ENCODE measurements around the gene MON2. TPM values are rescaled to one million over a fixed set of nuclear protein-coding genes. Genes with fewer than 3 reads are reported as not detected.

The MON2 gene
- total RNA-seq, 4 donors from 2014 or later = 41.2 to 222 (median 70.0) TPM

- Histone ChIP-seq H3K4me3 (no peak overlapping the region), H3K36me3 (no peaks in the 10 kb centered on the region), H3K9me3 (no peaks in the 10 kb centered on the region), H3K27ac (no peak overlapping the region), H3K27me3 (no peaks in the 10 kb centered on the region), H3K4me1 (no peaks in the 10 kb centered on the region)
- TF ChIP-seq POLR2A (IDR thresholded peaks at IDR 0.05) = no peak
- TF ChIP-seq CTCF (IDR thresholded peaks at IDR 0.05) = no peak
- intact Hi-C loops (cut with DNase I; ENCODE audit: low total_unique reads) = no loop called here
- no peak for DNase-seq
Measured at GRCh38 chr12:62472472-62472871, 5.8 kb downstream of the MON2 start.

GRCh38 chr12:62481843-62482540 lies 15.4 kb downstream of the MON2 start:
- no peak for TF ChIP-seq POLR2A (IDR thresholded peaks at IDR 0.05)
- no peak for TF ChIP-seq CTCF (IDR thresholded peaks at IDR 0.05)
- Histone ChIP-seq H3K36me3 (no peaks in the 10 kb centered on the region), H3K27ac (no peak overlapping the region), H3K4me1 (no peaks in the 10 kb centered on the region), H3K9me3 (no peaks in the 10 kb centered on the region), H3K27me3 (no peaks in the 10 kb centered on the region), H3K4me3 (no peak overlapping the region)
- no peak for DNase-seq
- intact Hi-C loops (cut with DNase I; ENCODE audit: low total_unique reads) = no loop called here

GRCh38 chr12:62482769-62483168 lies 16.1 kb downstream of the MON2 start:
- Histone ChIP-seq H3K4me1 (no peaks in the 10 kb centered on the region), H3K9me3 (no peaks in the 10 kb centered on the region), H3K4me3 (no peak overlapping the region), H3K27ac (no peak overlapping the region), H3K36me3 (no peaks in the 10 kb centered on the region), H3K27me3 (no peaks in the 10 kb centered on the region)
- intact Hi-C loops (cut with DNase I; ENCODE audit: low total_unique reads) = no loop called here
- no peak for DNase-seq
- no peak for TF ChIP-seq CTCF (IDR thresholded peaks at IDR 0.05)
- no peak for TF ChIP-seq POLR2A (IDR thresholded peaks at IDR 0.05)

GRCh38 chr12:62484233-62484632 lies 17.6 kb downstream of the MON2 start:
- TF ChIP-seq CTCF (IDR thresholded peaks at IDR 0.05) (no peak), POLR2A (IDR thresholded peaks at IDR 0.05) (no peak)
- Histone ChIP-seq H3K4me3 (no peak overlapping the region), H3K4me1 (no peaks in the 10 kb centered on the region), H3K27ac (no peak overlapping the region), H3K27me3 (no peaks in the 10 kb centered on the region), H3K9me3 (no peaks in the 10 kb centered on the region), H3K36me3 (no peaks in the 10 kb centered on the region)
- intact Hi-C loops (cut with DNase I; ENCODE audit: low total_unique reads) = no loop called here
- DNase-seq = no peak

GRCh38 chr12:62505786-62506185 lies 39.2 kb downstream of the MON2 start:
- intact Hi-C loops (cut with DNase I; ENCODE audit: low total_unique reads) = no loop called here
- no peaks in the 10 kb centered on the region for H3K27me3 ChIP-seq
- H3K4me3 ChIP-seq = no peak overlapping the region
- H3K9me3 ChIP-seq = no peaks in the 10 kb centered on the region
- no peak for DNase-seq
- TF ChIP-seq CTCF (IDR thresholded peaks at IDR 0.05) (no peak), POLR2A (IDR thresholded peaks at IDR 0.05) (no peak)
- no peak overlapping the region for H3K27ac ChIP-seq
- no peaks in the 10 kb centered on the region for H3K36me3 ChIP-seq
- H3K4me1 ChIP-seq = no peaks in the 10 kb centered on the region

All from uterus (tissue), 4 donors.